T-cell (primary cell): Measurements from ENCODE around the gene C17orf113. TPM values are rescaled to one million over a fixed set of nuclear protein-coding genes. Genes with fewer than 3 reads are reported as not detected.

Experiments used
- ATAC-seq, 4 experiments: fragments of 200-7000 bp in 3 of 4; fragments of 150-1000 bp in 1 of 4; cut with Tn5 transposase; replicated peaks in 1 of 4; 1 replicate in 3 of 4; 2 replicates in 1 of 4; pipeline ENCODE4 v1.10.0; 2021; ENCODE audit warnings: moderate library complexity in 3 of 4, mild to moderate bottlenecking in 2 of 4, moderate number of reproducible peaks in 1 of 4
- CTCF ChIA-PET, 2 donors: fragments of 300-600 bp; sonication (Branson Sonifier 250); formaldehyde crosslinking; loops; one replicate each; lab custom pipeline; 2022; ENCODE audit warnings: antibody characterized with exemption in 2 of 2; lab: Charles Lee
- POLR2A ChIA-PET, 2 donors: fragments of 300-600 bp; sonication (Branson Sonifier 250); formaldehyde crosslinking; loops; one replicate each; lab custom pipeline; 2022; ENCODE audit warnings: antibody characterized with exemption in 2 of 2; lab: Charles Lee
- DNase-seq, 35 experiments: peaks; one replicate each; pipeline versions ENCODE4 v3.0.0 to v3.0.0-alpha.2; 2013 to 2023
- H3K27ac ChIP-seq: one replicate; pipeline ENCODE4 v1.5.1; 2013; ENCODE audit warnings: low read length
- H3K27me3 ChIP-seq, 2 experiments: replicated peaks in 1 of 2; 1 replicate in 1 of 2; 2 replicates in 1 of 2; pipeline versions ENCODE4 v1.6.1 to v1.7.0; 2013; ENCODE audit warnings: low read length in 1 of 2, mixed read lengths in 1 of 2; ENCODE audit not compliant: control insufficient read depth in 2 of 2, insufficient read depth in 2 of 2; ENCODE audit errors: extremely low read depth in 1 of 2
- H3K36me3 ChIP-seq, 2 donors: 1 replicate in 1 of 2; 2 replicates in 1 of 2; pipeline versions ENCODE4 v1.6.1 to v1.7.0; 2013; ENCODE audit warnings: low read length in 1 of 2; ENCODE audit not compliant: control insufficient read depth in 2 of 2, insufficient read depth in 1 of 2; ENCODE audit errors: extremely low read depth in 1 of 2
- H3K4me1 ChIP-seq, 2 experiments: 1 replicate in 1 of 2; 2 replicates in 1 of 2; pipeline versions ENCODE4 v1.6.1 to v1.7.0; 2013; ENCODE audit warnings: low read length in 2 of 2, mixed read lengths in 1 of 2; ENCODE audit not compliant: insufficient read depth in 2 of 2, control insufficient read depth in 1 of 2; ENCODE audit errors: extremely low read depth in 1 of 2
- H3K4me3 ChIP-seq, 2 donors: 1 replicate in 1 of 2; 2 replicates in 1 of 2; pipeline versions ENCODE4 v1.5.1 to v1.7.0; 2013; ENCODE audit warnings: mild to moderate bottlenecking in 2 of 2, low read length in 1 of 2, moderate library complexity in 1 of 2; ENCODE audit not compliant: control insufficient read depth in 1 of 2; ENCODE audit errors: extremely low read depth in 1 of 2
- H3K9me3 ChIP-seq: 2 replicates; pipeline ENCODE4 v1.7.0; 2013
- H3K27ac Mint-ChIP-seq, 2 donors: one replicate each; pipeline ENCODE4 v1.8.0; 2020 to 2021; ENCODE audit warnings: mild to moderate bottlenecking in 2 of 2, mixed read lengths in 2 of 2
- H3K27me3 Mint-ChIP-seq, 2 donors: one replicate each; pipeline ENCODE4 v1.8.0; 2021 to 2022; ENCODE audit warnings: mixed read lengths in 2 of 2
- H3K36me3 Mint-ChIP-seq: one replicate; pipeline ENCODE4 v1.8.0; 2021; ENCODE audit warnings: mixed read lengths
- H3K4me1 Mint-ChIP-seq, 3 donors: one replicate each; pipeline ENCODE4 v1.8.0; 2020 to 2022; ENCODE audit warnings: mixed read lengths in 3 of 3, mild to moderate bottlenecking in 1 of 3
- H3K4me3 Mint-ChIP-seq, 3 donors: one replicate each; pipeline ENCODE4 v1.8.0; 2020 to 2022; ENCODE audit warnings: mild to moderate bottlenecking in 3 of 3, mixed read lengths in 3 of 3, moderate library complexity in 3 of 3
- H3K9me3 Mint-ChIP-seq, 3 donors: one replicate each; pipeline ENCODE4 v1.8.0; 2020 to 2022; ENCODE audit warnings: mixed read lengths in 3 of 3
- WGBS: methylation state at CpG from one replicate; pipeline ENCODE4 v1.1.5; 2013; ENCODE audit warnings: missing lambda C conversion rate; ENCODE audit not compliant: insufficient coverage; 5-methylcytosine and 5-hydroxymethylcytosine counted together
- total RNA-seq, 35 experiments: library from RNA in 6 of 35; stranded (reverse) in 6 of 35; fragments of 120-200 nt in 1 of 35; gene quantifications; one replicate each; pipeline versions ENCODE4 v1.2.1 to v1.2.4 and lab custom pipeline; 2013 to 2026

Gene C17orf113
- 1 to 10 TPM in 1 of 5 donors, under 1 TPM in 4; 0.35 to 1.1 (median 0.89) TPM for total RNA-seq
- total RNA-seq (2013), result 0.85 TPM
- total RNA-seq (lab: John Stamatoyannopoulos, UW), result 0 to 3.2 (median 1.1) reads per million in 29 experiments

DNA sequence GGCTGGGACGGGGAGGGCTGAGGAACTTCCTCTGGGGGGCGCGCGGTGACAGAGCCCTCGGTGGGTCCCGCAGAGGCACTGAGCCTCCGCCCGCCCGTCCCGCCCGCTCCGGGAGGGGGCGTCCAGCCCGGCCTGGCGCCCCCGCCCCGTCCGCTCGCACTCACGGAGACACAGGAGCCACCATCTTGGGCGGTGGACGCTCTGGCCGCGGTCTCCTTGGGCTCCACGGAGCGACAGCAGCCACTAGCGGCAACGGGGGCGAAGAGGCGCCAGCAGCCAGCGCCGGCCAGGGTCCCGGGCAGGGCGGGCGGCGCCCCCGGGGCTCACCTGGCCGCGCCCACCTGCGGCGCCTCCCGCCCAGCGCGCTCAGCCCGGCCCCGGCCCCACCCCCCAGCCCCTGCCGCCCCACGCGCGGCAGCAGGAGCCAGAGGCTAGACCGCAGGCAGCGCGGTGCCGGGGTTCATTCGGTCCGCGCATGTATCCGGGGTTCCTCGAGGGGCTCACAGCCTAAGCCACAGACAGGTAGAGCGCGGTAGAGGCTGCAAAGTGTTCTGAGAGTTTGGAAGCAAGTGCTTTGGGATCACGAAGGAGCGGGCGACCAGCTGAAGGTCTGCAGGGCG, at the start of gene C17orf113:
Gene C17orf113, minus strand, starts transcription at position 209 of the 620 bp plus-strand sequence. CDS start 7,225 bp downstream, outside the sequence.
- peak within 1 kb of the TSS; percentile 71 to 80 (median 72) for H3K4me3 Mint-ChIP-seq
- Histone ChIP-seq H3K27ac (no peak within 1 kb of the TSS), H3K9me3 (no peaks in the 10 kb centered on the region), H3K27me3 (peaks cover 0 to 50% of the 10 kb centered on the region in 2 experiments), H3K4me1 (peaks cover 0 to 15% of the 10 kb centered on the region in 2 experiments), H3K36me3 (no peaks in the 10 kb centered on the region), H3K4me3 (peak within 1 kb of the TSS; percentile 20 to 45)
- peak in 31 of 35 experiments; percentile 9 to 60 (median 36) for DNase-seq
- H3K9me3 Mint-ChIP-seq, result no peaks in the 10 kb centered on the region
- peak; percentile 78 to 84 (median 79) for ATAC-seq
- peak within 1 kb of the TSS in 1 of 2 donors; percentile 74 for H3K27ac Mint-ChIP-seq
- H3K36me3 Mint-ChIP-seq, result no peaks in the 10 kb centered on the region
- H3K27me3 Mint-ChIP-seq, result peaks cover 23 to 42% of the 10 kb centered on the region in 2 donors
- POLR2A ChIA-PET, result no interaction called here
- CTCF ChIA-PET, result interaction anchor here in 1 of 2 donors (0.7 kb wide), 1 partner anchor 29 kb away, joined by 4 read pairs; no protein-coding TSS in a partner anchor
- 4% methylated on average over 44 of the region's 65 CpGs for WGBS
- H3K4me1 Mint-ChIP-seq, result peaks cover 6 to 15% (median 9%) of the 10 kb centered on the region in 3 donors

- Mint-ChIP-seq H3K27me3 (peaks cover 22 to 25% of the 10 kb centered on the region in 2 donors), H3K27ac (no peak overlapping the region)
Measured at GRCh38 chr17:42098730-42099399, 48.5 kb upstream of the C17orf113 start.

DNA sequence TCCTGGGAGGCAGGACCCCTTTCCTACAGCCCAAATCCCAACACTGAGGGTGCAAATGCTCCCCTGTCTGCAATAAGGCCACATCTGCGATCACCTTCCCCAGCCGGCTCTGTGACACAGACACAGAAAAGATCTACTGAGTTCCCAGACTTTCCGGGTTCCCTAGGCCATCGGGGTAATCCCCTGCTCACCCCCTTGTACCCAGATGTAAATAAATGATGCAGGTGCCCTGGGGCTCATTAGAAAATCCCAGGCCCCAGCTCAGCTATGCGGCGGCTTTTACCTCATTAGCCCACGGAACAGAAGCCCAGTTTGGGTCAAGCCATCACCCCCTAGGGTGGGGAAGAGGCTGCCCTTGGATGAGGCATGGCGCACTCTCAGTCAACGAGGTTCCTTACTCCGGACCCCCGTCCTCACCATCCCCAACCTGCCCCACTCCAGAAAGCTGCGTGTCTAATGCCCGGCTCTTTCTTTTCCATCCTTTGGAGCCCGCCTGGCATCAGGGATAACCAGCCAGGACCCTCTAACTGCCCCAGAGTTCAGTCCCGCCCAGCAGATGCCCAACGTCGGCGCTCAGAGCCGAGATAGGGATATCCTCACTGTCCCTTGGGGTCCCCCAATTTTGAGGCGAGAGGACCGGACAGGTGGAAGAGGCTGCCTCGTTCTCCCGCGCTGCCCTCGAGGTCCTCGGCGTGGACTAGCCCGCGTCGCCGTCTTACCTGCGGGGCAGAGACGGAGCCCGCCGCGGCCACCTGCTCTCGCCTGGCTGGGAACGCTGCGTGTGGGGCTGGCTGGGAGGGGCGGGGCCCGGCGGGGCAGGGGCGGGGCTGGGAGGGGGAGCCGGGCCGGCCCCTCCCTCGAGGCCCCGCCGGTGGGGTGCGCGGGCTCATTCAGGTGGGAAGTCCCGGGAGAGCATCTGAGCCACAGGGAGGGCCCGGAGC, 47.6 kb upstream of the C17orf113 start, which contains the start of gene ZNF385C:
Gene ZNF385C, minus strand, starts transcription at position 783 of the 941 bp plus-strand sequence. CDS start 35,417 bp downstream, outside the sequence.
- H3K9me3 ChIP-seq, result no peaks in the 10 kb centered on the region
- peak; percentile 80 to 91 (median 87) for ATAC-seq
- DNase-seq, result peak in 21 of 35 experiments; percentile 23 to 66 (median 38)
- Mint-ChIP-seq H3K9me3 (no peaks in the 10 kb centered on the region), H3K4me3 (peak within 1 kb of the TSS; percentile 50 to 66 (median 52)), H3K27me3 (peaks cover 22 to 27% of the 10 kb centered on the region in 2 donors), H3K4me1 (peaks cover 6 to 10% (median 9%) of the 10 kb centered on the region in 3 donors), H3K27ac (no peak within 1 kb of the TSS), H3K36me3 (no peaks in the 10 kb centered on the region)
- H3K4me1 ChIP-seq, result peaks cover 6 to 16% of the 10 kb centered on the region in 2 experiments
- ChIA-PET CTCF (no interaction called here), POLR2A (no interaction called here)
- WGBS, result 17% methylated on average over 28 of the region's 52 CpGs
- H3K27ac ChIP-seq, result no peak within 1 kb of the TSS
- peaks cover 0 to 43% of the 10 kb centered on the region in 2 experiments for H3K27me3 ChIP-seq
- peak within 1 kb of the TSS; percentile 33 to 46 for H3K4me3 ChIP-seq
- H3K36me3 ChIP-seq, result peaks cover 0 to 1% of the 10 kb centered on the region in 2 donors

More at GRCh38 chr17:42098730-42099399, 48.5 kb upstream of the C17orf113 start:
- ATAC-seq, result peak in 3 of 4 experiments; percentile 13 to 21 (median 17)
- Mint-ChIP-seq H3K4me3 (peak overlapping the region in 1 of 3 donors; percentile 66), H3K9me3 (no peaks in the 10 kb centered on the region), H3K36me3 (peaks cover 3% of the 10 kb centered on the region), H3K4me1 (peaks cover 6 to 10% (median 9%) of the 10 kb centered on the region in 3 donors)
- DNase-seq, result no peak
- H3K36me3 ChIP-seq, result peaks cover 0 to 8% of the 10 kb centered on the region in 2 donors
- POLR2A ChIA-PET, result interaction anchor here in 1 of 2 donors (0.6 kb wide), 1 partner anchor 8 kb away, joined by 6 read pairs; no protein-coding TSS in a partner anchor
- H3K27me3 ChIP-seq, result peaks cover 0 to 43% of the 10 kb centered on the region in 2 experiments
- no peak overlapping the region for H3K27ac ChIP-seq
- CTCF ChIA-PET, result no interaction called here
- WGBS, result 94% methylated on average over 9 of the region's 14 CpGs
- H3K9me3 ChIP-seq, result no peaks in the 10 kb centered on the region
- H3K4me1 ChIP-seq, result peaks cover 6 to 16% of the 10 kb centered on the region in 2 experiments
- no peak overlapping the region for H3K4me3 ChIP-seq

DNA sequence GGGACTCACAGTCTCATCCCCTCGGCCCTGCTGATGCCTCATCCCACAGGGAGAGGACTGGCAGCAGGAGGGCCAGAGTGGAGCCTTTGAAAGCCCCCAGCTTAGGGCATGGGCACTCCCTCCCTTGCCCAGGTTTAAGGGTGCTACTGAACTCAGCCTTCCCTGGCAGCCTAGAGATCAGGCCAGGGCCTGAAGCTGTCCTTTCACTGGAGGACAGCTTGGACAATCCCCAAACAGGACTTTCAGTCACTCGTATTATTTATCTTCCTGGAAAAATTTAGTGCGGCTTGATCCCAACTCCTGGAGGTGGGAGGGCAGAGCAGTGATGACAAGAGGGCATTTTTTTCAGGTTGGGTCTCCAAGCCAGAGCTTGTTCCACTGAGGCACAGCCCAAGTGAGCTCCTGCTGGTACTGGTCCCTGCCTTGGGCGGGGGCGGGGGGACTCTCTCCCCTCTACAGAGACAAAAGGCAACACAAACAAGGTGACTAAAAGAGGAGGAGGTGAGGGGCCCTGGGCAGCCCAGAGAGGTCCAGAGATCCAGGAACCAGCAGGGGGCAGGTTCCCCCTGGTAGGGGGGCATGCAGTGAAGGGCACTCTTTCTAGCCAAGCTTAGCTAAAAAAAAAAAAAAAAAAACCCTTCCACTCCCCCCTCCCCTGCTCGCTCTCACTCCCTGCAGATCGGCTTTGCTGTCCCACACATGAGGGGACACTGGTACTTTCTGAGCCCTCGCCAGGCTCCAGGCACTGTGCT, 46.1 kb upstream of the C17orf113 start:
- no peaks in the 10 kb centered on the region for H3K36me3 Mint-ChIP-seq
- ChIA-PET CTCF (interaction anchor here (0.5 to 0.6 kb wide), 4 partner anchors 42 to 1739 kb away, joined by 4 to 10 read pairs (median 6); no protein-coding TSS in a partner anchor), POLR2A (interaction anchor here in 1 of 2 donors (0.6 kb wide), 1 partner anchor 9 kb away, joined by 8 read pairs; no protein-coding TSS in a partner anchor)
- no peaks in the 10 kb centered on the region for H3K9me3 ChIP-seq
- H3K27ac Mint-ChIP-seq, result no peak overlapping the region
- no peaks in the 10 kb centered on the region for H3K36me3 ChIP-seq
- H3K4me1 Mint-ChIP-seq, result peaks cover 6 to 10% (median 9%) of the 10 kb centered on the region in 3 donors
- WGBS, result 83% methylated on average over 2 of the region's 8 CpGs
- H3K27me3 ChIP-seq, result peaks cover 0 to 43% of the 10 kb centered on the region in 2 experiments
- H3K4me1 ChIP-seq, result peaks cover 6 to 16% of the 10 kb centered on the region in 2 experiments
- H3K27me3 Mint-ChIP-seq, result peaks cover 22 to 31% of the 10 kb centered on the region in 2 donors
- no peaks in the 10 kb centered on the region for H3K9me3 Mint-ChIP-seq
- no peak overlapping the region for H3K27ac ChIP-seq
- no peak overlapping the region for H3K4me3 Mint-ChIP-seq
- no peak for DNase-seq
- ATAC-seq, result no peak
- H3K4me3 ChIP-seq, result no peak overlapping the region

GRCh38 chr17:42094375-42095069, 44.1 kb upstream of the C17orf113 start:
- peaks cover 25 to 38% of the 10 kb centered on the region in 2 donors for H3K27me3 Mint-ChIP-seq
- H3K27ac Mint-ChIP-seq, result no peak overlapping the region
- no peaks in the 10 kb centered on the region for H3K9me3 Mint-ChIP-seq
- H3K4me3 Mint-ChIP-seq, result no peak overlapping the region
- CTCF ChIA-PET, result no interaction called here
- no peaks in the 10 kb centered on the region for H3K9me3 ChIP-seq
- no peaks in the 10 kb centered on the region for H3K36me3 ChIP-seq
- H3K36me3 Mint-ChIP-seq, result no peaks in the 10 kb centered on the region
- WGBS, result 80% methylated on average over 7 of the region's 12 CpGs
- ATAC-seq (no peak), DNase-seq (no peak)
- no peak overlapping the region for H3K4me3 ChIP-seq
- no peak overlapping the region for H3K27ac ChIP-seq
- POLR2A ChIA-PET, result no interaction called here
- peaks cover 6 to 14% of the 10 kb centered on the region in 2 experiments for H3K4me1 ChIP-seq
- H3K4me1 Mint-ChIP-seq, result peaks cover 6 to 10% (median 9%) of the 10 kb centered on the region in 3 donors
- peaks cover 0 to 45% of the 10 kb centered on the region in 2 experiments for H3K27me3 ChIP-seq
